A673 (cell line): Measurements from ENCODE around the gene CUL7.

ENCODE experiments used
- CTCF ChIP-seq: fragments of 300-800, 200-600 bp; sonication (generic); conservative IDR thresholded peaks from 2 replicates; pipeline ENCODE4 v1.5.1; 2017; ENCODE audit warnings: low read depth, mild to moderate bottlenecking, antibody characterized with exemption, low read length, moderate library complexity, mixed read lengths
- EZH2 ChIP-seq: fragments of 200-600 bp; sonication (generic); IDR thresholded peaks from 2 replicates; pipeline ENCODE4 v1.6.1; 2017; ENCODE audit warnings: borderline replicate concordance, low read depth, mild to moderate bottlenecking, mixed read lengths, antibody characterized with exemption, low read length; ENCODE audit not compliant: poor library complexity, severe bottlenecking

DNA sequence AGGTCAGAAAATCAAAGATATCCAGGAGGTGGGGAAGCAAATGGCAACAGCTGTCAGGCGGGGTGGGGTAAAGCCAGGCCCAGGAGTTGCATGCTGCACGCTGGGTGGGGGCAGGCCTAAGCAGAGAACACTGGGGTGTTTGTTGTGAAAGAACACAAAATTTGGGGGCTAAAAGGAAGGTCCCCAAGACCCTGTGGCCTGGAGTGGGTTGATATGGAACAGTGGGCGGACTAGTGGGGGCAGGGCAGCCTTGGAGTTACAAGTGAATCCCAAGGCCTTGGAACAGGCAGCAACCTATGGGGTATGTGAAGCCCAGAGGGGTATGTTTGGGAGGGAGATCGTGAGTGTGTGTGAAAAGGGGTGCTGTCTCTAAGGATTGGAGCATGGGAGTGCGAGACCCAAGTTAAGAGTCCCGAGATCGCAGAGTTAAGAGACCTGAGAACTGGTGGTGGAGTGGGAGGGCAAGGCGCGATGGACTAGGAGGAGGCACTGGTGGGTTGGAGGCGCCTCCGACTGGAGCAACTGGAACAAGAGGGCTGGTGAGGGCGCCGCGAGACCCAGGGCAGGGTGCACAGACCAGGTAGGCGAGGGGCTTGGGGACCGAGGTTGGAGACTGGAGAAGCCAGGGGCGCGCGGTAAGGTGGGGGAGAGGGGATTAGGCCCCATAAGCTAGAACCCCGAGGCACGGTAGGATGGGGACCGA, 658 bp downstream of the CUL7 start:
- TF ChIP-seq CTCF: no peak
- TF ChIP-seq EZH2: no peak
